WTC11 (cell line): ENCODE data around the gene SMIM5. TPM values are rescaled to one million over a fixed set of nuclear protein-coding genes. Genes with fewer than 3 reads are reported as not detected.

Experiments used
- ATAC-seq: fragments of 200-7000 bp; cut with Tn5 transposase; 2 replicates; pipeline ENCODE4 v1.10.0; 2021; ENCODE audit warnings: mild to moderate bottlenecking, moderate library complexity
- CTCF ChIA-PET: fragments of 300-600 bp; sonication (Branson Sonifier 250); formaldehyde crosslinking; loops from one replicate; lab custom pipeline; 2021; ENCODE audit warnings: antibody characterized with exemption; lab: Charles Lee
- POLR2A ChIA-PET: fragments of 350-600 bp; sonication (Branson Sonifier 250); formaldehyde crosslinking; loops from one replicate; lab custom pipeline; 2021; ENCODE audit warnings: antibody characterized with exemption; lab: Charles Lee
- DNase-seq: peaks from one replicate; pipeline ENCODE4 v3.0.0; 2021; ENCODE audit warnings: low spot score
- H3K27ac Mint-ChIP-seq: 2 replicates; pipeline ENCODE4 v1.8.0; 2021; ENCODE audit warnings: mixed read lengths
- H3K27me3 Mint-ChIP-seq: 2 replicates; pipeline ENCODE4 v1.8.0; 2021; ENCODE audit warnings: low read depth, mild to moderate bottlenecking, moderate library complexity, mixed read lengths
- H3K36me3 Mint-ChIP-seq: 2 replicates; pipeline ENCODE4 v1.8.0; 2021; ENCODE audit warnings: mixed read lengths
- H3K4me1 Mint-ChIP-seq: 2 replicates; pipeline ENCODE4 v1.8.0; 2022; ENCODE audit warnings: mixed read lengths
- H3K4me3 Mint-ChIP-seq: 2 replicates; pipeline ENCODE4 v1.8.0; 2021; ENCODE audit warnings: mild to moderate bottlenecking, moderate library complexity, mixed read lengths
- H3K9me3 Mint-ChIP-seq: 2 replicates; pipeline ENCODE4 v1.8.0; 2021; ENCODE audit warnings: mixed read lengths
- CREM ChIP-seq: sonication (generic); formaldehyde crosslinking; IDR thresholded peaks from 2 replicates; pipeline ENCODE4 v1.8.1; 2022; ENCODE audit warnings: mild to moderate bottlenecking, missing genetic modification reagents, moderate library complexity
- GABPB1 ChIP-seq: sonication (generic); formaldehyde crosslinking; IDR thresholded peaks from 2 replicates; pipeline ENCODE4 v1.8.1; 2023; ENCODE audit warnings: mild to moderate bottlenecking, missing genetic modification reagents
- IRF2 ChIP-seq: sonication (generic); formaldehyde crosslinking; IDR thresholded peaks from 2 replicates; pipeline ENCODE4 v1.8.0; 2022; ENCODE audit warnings: low read depth, missing genetic modification reagents, borderline replicate concordance
- NFATC4 ChIP-seq: fragments of 250-450 bp; sonication (Bioruptor Pico); IDR thresholded peaks from 2 replicates; pipeline ENCODE4 v1.9.0; 2021; ENCODE audit warnings: mild to moderate bottlenecking
- NFE2L1 ChIP-seq: sonication (generic); formaldehyde crosslinking; IDR thresholded peaks from 2 replicates; pipeline ENCODE4 v1.8.1; 2023; ENCODE audit warnings: missing genetic modification reagents
- NFYB ChIP-seq: sonication (generic); formaldehyde crosslinking; conservative IDR thresholded peaks from 2 replicates; pipeline ENCODE4 v1.8.0; 2022; ENCODE audit warnings: low read depth, missing genetic modification reagents
- NR2C2 ChIP-seq: sonication (generic); formaldehyde crosslinking; IDR thresholded peaks from 2 replicates; pipeline ENCODE4 v1.8.0; 2022; ENCODE audit warnings: mild to moderate bottlenecking, missing genetic modification reagents
- NR3C1 ChIP-seq: sonication (generic); formaldehyde crosslinking; conservative IDR thresholded peaks from 2 replicates; pipeline ENCODE4 v1.8.1; 2023; ENCODE audit warnings: low read depth, mild to moderate bottlenecking, missing genetic modification reagents
- OVOL2 ChIP-seq: fragments of 250-450 bp; sonication (Bioruptor Pico); IDR thresholded peaks from 2 replicates; pipeline ENCODE4 v1.9.0; 2021; ENCODE audit warnings: mild to moderate bottlenecking, borderline replicate concordance
- PRRX2 ChIP-seq: fragments of 250-450 bp; sonication (Bioruptor Pico); IDR thresholded peaks from 2 replicates; pipeline ENCODE4 v1.8.0; 2021; ENCODE audit warnings: mild to moderate bottlenecking
- SMAD4 ChIP-seq: sonication (generic); formaldehyde crosslinking; IDR thresholded peaks from 2 replicates; pipeline ENCODE4 v1.8.0; 2022; ENCODE audit warnings: mild to moderate bottlenecking, missing genetic modification reagents
- SOX15 ChIP-seq: fragments of 250-450 bp; sonication (Bioruptor Pico); IDR thresholded peaks from 2 replicates; pipeline ENCODE4 v1.9.0; 2021; ENCODE audit warnings: mild to moderate bottlenecking
- SP1 ChIP-seq: sonication (generic); formaldehyde crosslinking; conservative IDR thresholded peaks from 2 replicates; pipeline ENCODE4 v1.8.1; 2022; ENCODE audit warnings: missing genetic modification reagents
- ZNF121 ChIP-seq: sonication (generic); formaldehyde crosslinking; IDR thresholded peaks from 2 replicates; pipeline ENCODE4 v1.8.0; 2023; ENCODE audit warnings: missing genetic modification reagents
- ZNF219 ChIP-seq: sonication (generic); formaldehyde crosslinking; IDR thresholded peaks from 2 replicates; pipeline ENCODE4 v1.8.0; 2023; ENCODE audit warnings: missing genetic modification reagents, mild to moderate bottlenecking, borderline replicate concordance
- ZNF263 ChIP-seq: sonication (generic); formaldehyde crosslinking; IDR thresholded peaks from 2 replicates; pipeline ENCODE4 v1.8.1; 2022; ENCODE audit warnings: low read depth, mild to moderate bottlenecking, moderate library complexity, missing genetic modification reagents
- total RNA-seq: library from RNA; stranded (reverse); gene quantifications from 3 replicates; pipeline ENCODE4 v1.2.3, GENCODE V29; 2021
- TF ChIP-seq, protein P1 (sequence below): fragments of 250-450 bp; sonication (Bioruptor Pico); IDR thresholded peaks from 2 replicates; pipeline ENCODE4 v1.9.0; 2021; ENCODE audit warnings: mild to moderate bottlenecking
- TF ChIP-seq, protein P2 (sequence below): sonication (generic); formaldehyde crosslinking; IDR thresholded peaks from 2 replicates; pipeline ENCODE4 v1.8.1; 2022; ENCODE audit warnings: low read depth, mild to moderate bottlenecking, moderate library complexity, missing genetic modification reagents, borderline replicate concordance
- TF ChIP-seq, protein P3 (sequence below): sonication (generic); formaldehyde crosslinking; IDR thresholded peaks from 2 replicates; pipeline ENCODE4 v1.8.1; 2023; ENCODE audit warnings: mild to moderate bottlenecking, moderate library complexity, missing genetic modification reagents
- TF ChIP-seq, protein P4 (sequence below): fragments of 200-600 bp; IDR thresholded peaks from 2 replicates; pipeline ENCODE4 v1.8.0; 2022; ENCODE audit warnings: antibody characterized with exemption
- TF ChIP-seq, protein P5 (sequence below): sonication (generic); formaldehyde crosslinking; conservative IDR thresholded peaks from 2 replicates; pipeline ENCODE4 v1.8.1; 2022; ENCODE audit warnings: mild to moderate bottlenecking, missing genetic modification reagents
- TF ChIP-seq, protein P6 (sequence below): fragments of 250-450 bp; sonication (Bioruptor Pico); IDR thresholded peaks from 2 replicates; pipeline ENCODE4 v1.8.0; 2021; ENCODE audit warnings: mild to moderate bottlenecking
- TF ChIP-seq, protein P7 (sequence below): sonication (generic); formaldehyde crosslinking; IDR thresholded peaks from 2 replicates; pipeline ENCODE4 v1.8.0; 2023; ENCODE audit warnings: missing genetic modification reagents
- TF ChIP-seq, protein P8 (sequence below): sonication (generic); formaldehyde crosslinking; IDR thresholded peaks from 2 replicates; pipeline ENCODE4 v1.8.1; 2023; ENCODE audit warnings: mild to moderate bottlenecking, missing genetic modification reagents, moderate library complexity

The SMIM5 gene
- total RNA-seq, 1 experiment from 2014 or later: not detected

DNA sequence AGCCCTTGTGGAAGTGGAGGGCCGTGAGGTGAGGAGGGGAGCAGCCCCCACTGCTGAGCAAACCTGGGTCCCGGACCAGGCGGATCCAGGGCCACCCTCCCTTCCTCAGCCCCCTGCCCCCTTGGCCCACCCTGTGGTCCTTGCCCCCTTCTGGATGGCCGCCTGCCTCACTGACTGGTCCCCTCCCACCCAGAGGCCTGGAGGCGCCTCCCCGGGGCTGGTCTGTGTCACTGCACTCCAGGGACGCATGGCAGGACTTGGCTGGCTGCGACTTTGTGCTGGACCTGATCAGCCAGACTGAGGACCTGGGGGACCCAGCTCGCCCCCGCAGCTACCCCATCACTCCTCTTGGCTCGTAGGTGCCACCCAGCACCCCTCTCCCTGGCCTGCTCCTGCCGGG lies 19.2 kb upstream of the SMIM5 start:
- POLR2A ChIA-PET: no interaction called here
- Mint-ChIP-seq H3K4me3 (no peak overlapping the region), H3K4me1 (no peaks in the 10 kb centered on the region), H3K27me3 (no peaks in the 10 kb centered on the region), H3K36me3 (no peaks in the 10 kb centered on the region), H3K9me3 (no peaks in the 10 kb centered on the region), H3K27ac (no peak overlapping the region)
- ATAC-seq: peak; percentile 77
- peak; percentile 65 for DNase-seq
- CTCF ChIA-PET: interaction anchor here (0.8 to 19.0 kb wide), 18 partner anchors 9 to 216 kb away, joined by 3 to 304 read pairs (median 6); partner anchors contain the start of genes SMIM5 and TSEN54
- TF ChIP-seq ZNF219 (CRISPR knock-in tag) (no peak), OVOL2 (CRISPR knock-in tag) (no peak), ZNF121 (CRISPR knock-in tag) (0 out of 2 replicates have a peak, but pooled peaks have one; percentile 21)
- TF ChIP-seq, protein P1, sequence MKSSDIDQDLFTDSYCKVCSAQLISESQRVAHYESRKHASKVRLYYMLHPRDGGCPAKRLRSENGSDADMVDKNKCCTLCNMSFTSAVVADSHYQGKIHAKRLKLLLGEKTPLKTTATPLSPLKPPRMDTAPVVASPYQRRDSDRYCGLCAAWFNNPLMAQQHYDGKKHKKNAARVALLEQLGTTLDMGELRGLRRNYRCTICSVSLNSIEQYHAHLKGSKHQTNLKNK (CRISPR knock-in tag): no peak

DNA sequence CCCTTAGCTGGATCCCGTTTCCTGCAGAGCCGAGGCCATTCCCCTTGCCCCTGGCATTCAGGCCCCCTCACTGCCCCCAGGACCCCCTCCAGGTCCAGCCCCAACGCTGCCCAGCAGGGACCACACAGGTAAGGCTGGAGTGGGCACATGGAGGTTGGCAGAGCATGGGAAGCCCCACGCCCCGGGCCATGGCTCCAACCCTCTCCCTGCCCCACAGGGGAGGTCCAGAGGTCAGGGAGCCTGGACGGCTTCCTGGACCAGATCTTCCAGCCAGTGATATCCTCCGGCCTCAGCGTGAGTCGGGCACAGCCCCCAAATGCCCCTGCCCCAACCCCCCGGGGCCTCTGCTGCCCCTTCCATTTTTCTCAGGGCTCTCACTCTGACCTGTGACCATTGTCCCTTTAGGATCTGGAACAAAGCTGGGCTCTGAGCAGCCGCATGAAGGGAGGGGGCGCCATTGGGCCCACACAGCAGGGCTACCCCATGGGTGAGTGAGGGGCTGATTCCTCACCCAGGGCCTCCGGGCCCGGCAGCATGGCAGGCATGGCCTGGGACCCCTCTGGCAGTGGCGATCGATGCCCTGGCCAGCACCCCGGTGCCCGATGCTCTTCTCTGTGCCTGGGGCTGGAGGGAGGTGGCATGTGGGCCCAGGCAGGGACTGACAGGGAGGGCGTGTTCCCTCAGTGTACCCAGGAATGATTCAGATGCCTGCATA lies 18.5 kb upstream of the SMIM5 start:
- ChIA-PET POLR2A (interaction anchor here (0.5 kb wide), 1 partner anchor 196 kb away, joined by 3 read pairs; no protein-coding TSS in a partner anchor), CTCF (interaction anchor here (0.6 to 19.0 kb wide), 18 partner anchors 10 to 421 kb away, joined by 3 to 304 read pairs (median 6); partner anchors contain the start of genes SMIM5 and TSEN54)
- H3K27ac Mint-ChIP-seq: no peak overlapping the region
- ATAC-seq (peak; percentile 17; the same call in 1 of the 2 replicates), DNase-seq (no peak)
- TF ChIP-seq, protein P2, sequence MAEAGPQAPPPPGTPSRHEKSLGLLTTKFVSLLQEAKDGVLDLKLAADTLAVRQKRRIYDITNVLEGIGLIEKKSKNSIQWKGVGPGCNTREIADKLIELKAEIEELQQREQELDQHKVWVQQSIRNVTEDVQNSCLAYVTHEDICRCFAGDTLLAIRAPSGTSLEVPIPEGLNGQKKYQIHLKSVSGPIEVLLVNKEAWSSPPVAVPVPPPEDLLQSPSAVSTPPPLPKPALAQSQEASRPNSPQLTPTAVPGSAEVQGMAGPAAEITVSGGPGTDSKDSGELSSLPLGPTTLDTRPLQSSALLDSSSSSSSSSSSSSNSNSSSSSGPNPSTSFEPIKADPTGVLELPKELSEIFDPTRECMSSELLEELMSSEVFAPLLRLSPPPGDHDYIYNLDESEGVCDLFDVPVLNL: no peak
- TF ChIP-seq, protein P3, sequence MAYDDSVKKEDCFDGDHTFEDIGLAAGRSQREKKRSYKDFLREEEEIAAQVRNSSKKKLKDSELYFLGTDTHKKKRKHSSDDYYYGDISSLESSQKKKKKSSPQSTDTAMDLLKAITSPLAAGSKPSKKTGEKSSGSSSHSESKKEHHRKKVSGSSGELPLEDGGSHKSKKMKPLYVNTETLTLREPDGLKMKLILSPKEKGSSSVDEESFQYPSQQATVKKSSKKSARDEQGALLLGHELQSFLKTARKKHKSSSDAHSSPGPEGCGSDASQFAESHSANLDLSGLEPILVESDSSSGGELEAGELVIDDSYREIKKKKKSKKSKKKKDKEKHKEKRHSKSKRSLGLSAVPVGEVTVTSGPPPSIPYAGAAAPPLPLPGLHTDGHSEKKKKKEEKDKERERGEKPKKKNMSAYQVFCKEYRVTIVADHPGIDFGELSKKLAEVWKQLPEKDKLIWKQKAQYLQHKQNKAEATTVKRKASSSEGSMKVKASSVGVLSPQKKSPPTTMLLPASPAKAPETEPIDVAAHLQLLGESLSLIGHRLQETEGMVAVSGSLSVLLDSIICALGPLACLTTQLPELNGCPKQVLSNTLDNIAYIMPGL (CRISPR knock-in tag): no peak
- TF ChIP-seq SOX15 (CRISPR knock-in tag): no peak
- no peak for TF ChIP-seq CREM
- TF ChIP-seq, protein P4, sequence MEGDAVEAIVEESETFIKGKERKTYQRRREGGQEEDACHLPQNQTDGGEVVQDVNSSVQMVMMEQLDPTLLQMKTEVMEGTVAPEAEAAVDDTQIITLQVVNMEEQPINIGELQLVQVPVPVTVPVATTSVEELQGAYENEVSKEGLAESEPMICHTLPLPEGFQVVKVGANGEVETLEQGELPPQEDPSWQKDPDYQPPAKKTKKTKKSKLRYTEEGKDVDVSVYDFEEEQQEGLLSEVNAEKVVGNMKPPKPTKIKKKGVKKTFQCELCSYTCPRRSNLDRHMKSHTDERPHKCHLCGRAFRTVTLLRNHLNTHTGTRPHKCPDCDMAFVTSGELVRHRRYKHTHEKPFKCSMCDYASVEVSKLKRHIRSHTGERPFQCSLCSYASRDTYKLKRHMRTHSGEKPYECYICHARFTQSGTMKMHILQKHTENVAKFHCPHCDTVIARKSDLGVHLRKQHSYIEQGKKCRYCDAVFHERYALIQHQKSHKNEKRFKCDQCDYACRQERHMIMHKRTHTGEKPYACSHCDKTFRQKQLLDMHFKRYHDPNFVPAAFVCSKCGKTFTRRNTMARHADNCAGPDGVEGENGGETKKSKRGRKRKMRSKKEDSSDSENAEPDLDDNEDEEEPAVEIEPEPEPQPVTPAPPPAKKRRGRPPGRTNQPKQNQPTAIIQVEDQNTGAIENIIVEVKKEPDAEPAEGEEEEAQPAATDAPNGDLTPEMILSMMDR: no peak
- no peak for TF ChIP-seq PRRX2 (CRISPR knock-in tag)
- TF ChIP-seq NR3C1 (CRISPR knock-in tag): no peak
- TF ChIP-seq, protein P5, sequence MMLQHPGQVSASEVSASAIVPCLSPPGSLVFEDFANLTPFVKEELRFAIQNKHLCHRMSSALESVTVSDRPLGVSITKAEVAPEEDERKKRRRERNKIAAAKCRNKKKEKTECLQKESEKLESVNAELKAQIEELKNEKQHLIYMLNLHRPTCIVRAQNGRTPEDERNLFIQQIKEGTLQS (CRISPR knock-in tag): no peak
- no peak for TF ChIP-seq NFYB (CRISPR knock-in tag)
- TF ChIP-seq GABPB1 (CRISPR knock-in tag): no peak
- TF ChIP-seq SMAD4: no peak
- TF ChIP-seq, protein P6, sequence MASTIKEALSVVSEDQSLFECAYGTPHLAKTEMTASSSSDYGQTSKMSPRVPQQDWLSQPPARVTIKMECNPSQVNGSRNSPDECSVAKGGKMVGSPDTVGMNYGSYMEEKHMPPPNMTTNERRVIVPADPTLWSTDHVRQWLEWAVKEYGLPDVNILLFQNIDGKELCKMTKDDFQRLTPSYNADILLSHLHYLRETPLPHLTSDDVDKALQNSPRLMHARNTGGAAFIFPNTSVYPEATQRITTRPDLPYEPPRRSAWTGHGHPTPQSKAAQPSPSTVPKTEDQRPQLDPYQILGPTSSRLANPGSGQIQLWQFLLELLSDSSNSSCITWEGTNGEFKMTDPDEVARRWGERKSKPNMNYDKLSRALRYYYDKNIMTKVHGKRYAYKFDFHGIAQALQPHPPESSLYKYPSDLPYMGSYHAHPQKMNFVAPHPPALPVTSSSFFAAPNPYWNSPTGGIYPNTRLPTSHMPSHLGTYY: no peak
- no peak for TF ChIP-seq NFATC4 (CRISPR knock-in tag)
- no peak for TF ChIP-seq ZNF263 (CRISPR knock-in tag)
- TF ChIP-seq, protein P7, sequence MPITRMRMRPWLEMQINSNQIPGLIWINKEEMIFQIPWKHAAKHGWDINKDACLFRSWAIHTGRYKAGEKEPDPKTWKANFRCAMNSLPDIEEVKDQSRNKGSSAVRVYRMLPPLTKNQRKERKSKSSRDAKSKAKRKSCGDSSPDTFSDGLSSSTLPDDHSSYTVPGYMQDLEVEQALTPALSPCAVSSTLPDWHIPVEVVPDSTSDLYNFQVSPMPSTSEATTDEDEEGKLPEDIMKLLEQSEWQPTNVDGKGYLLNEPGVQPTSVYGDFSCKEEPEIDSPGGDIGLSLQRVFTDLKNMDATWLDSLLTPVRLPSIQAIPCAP (CRISPR knock-in tag): no peak
- TF ChIP-seq NR2C2: no peak
- TF ChIP-seq, protein P8, sequence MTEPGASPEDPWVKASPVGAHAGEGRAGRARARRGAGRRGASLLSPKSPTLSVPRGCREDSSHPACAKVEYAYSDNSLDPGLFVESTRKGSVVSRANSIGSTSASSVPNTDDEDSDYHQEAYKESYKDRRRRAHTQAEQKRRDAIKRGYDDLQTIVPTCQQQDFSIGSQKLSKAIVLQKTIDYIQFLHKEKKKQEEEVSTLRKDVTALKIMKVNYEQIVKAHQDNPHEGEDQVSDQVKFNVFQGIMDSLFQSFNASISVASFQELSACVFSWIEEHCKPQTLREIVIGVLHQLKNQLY (CRISPR knock-in tag): no peak
- no peak for TF ChIP-seq SP1 (CRISPR knock-in tag)
- TF ChIP-seq IRF2: no peak
- no peak for TF ChIP-seq NFE2L1 (CRISPR knock-in tag)
- H3K4me3 Mint-ChIP-seq: no peak overlapping the region
- H3K36me3 Mint-ChIP-seq: no peaks in the 10 kb centered on the region
- no peaks in the 10 kb centered on the region for H3K9me3 Mint-ChIP-seq
- no peaks in the 10 kb centered on the region for H3K4me1 Mint-ChIP-seq
- H3K27me3 Mint-ChIP-seq: no peaks in the 10 kb centered on the region
